ENCODE results near the gene TMEM163.

Gene TMEM163

DNA sequence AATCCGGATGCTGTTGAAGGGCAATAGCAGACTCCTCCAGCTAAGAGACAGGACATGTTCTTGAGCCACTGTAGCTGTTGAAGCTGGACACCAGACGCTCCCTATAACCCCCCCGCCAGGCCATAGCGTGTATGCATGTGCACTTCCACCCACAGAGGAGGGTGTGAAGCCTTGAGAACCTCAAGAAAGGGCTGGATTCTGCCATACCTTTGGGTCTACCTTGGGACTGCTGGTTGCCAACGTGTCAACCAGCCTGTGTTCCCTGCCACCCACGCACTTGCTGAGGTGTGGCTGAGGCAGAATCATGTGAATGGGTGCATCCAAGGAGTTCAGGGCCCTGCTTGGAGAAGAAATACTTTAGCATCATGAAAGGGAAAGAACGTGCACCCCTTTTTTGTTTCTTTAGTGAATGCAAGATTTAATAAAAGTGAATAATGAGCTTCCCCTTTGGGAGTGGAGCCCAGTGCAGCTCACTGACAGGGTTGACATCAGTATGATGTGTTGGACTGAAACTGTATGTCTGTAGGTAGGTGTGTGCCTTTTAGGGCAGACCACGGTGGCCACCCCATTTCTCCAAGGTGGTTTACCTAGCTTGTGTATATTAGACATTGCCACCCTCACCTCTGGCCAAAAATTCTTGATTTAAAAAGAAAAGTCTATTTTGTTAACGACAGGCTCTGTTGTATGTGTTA is 266.6 kb downstream of the TMEM163 start:
- no peak for FAIRE-seq

DNA sequence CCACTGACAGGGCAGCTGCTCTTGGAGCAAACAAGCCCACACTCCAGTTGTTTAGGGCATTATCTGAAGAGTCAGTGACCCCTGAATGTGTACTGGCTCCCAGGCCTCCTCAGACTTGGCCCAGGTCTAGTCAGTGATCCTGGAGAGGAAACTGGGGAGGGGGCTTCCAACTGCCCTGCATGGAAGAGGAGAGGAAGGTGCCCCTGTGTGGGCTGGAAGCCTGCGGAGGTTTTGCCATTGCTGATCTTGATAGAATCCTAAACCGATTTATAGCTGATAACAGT is 267.5 kb downstream of the TMEM163 start:
- FAIRE-seq: no peak

DNA sequence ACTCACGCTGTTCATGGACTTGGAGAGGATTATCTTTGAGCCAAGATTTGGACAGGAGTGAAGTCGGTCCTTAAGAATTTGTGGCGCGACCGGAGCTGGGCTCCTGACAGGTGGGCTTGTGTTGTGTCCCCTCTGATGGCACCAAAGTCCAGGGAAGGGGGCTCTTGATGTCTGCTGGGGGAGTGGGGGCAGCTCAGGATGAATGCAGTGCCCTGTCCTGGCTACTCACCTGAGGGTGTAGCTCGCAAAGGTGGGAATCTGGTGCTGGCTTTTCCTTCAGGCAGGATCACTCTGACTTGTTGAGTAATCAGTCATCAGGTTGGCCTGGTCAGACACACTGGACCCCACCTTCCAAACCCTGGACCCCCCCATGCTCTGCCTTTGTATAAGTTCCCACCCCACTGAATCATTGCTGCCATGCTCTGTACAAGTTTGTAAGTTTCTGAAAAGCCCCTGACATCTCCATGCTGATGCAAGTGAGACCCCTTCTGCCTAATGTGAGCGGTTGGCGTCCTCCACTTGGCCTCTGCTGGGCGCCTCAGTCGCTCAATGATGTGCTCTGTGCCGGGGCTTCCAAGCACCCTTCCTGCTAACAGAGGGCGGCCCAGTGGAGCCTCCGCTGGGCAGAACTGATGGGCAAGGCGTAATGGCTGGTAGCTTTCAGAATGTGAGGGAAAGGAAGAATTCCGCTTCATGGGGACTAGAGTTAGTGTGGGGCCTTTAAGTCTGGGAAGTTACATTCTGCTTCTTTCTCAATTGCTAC is 268.9 kb downstream of the TMEM163 start:
- no peak for FAIRE-seq

DNA sequence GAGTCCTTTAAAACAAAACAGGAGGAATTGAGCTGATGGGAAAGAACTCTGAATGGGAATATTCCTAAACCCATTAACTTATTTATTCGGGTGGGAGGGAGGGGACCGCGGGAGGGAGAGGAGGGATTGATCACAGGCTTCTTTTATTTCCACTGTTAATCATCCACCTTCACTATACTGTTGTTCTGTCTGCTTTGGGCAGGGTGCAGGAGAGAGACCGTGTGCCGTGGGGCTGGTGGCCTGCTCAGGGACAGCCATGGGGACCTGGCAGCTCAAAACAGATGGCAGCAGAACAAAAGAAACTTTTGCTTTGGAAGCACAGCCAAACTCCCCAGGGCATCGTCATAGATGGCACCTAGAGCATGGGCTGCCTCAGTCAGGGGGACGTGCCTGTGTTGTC is 269.6 kb downstream of the TMEM163 start:
- no peak for FAIRE-seq

DNA sequence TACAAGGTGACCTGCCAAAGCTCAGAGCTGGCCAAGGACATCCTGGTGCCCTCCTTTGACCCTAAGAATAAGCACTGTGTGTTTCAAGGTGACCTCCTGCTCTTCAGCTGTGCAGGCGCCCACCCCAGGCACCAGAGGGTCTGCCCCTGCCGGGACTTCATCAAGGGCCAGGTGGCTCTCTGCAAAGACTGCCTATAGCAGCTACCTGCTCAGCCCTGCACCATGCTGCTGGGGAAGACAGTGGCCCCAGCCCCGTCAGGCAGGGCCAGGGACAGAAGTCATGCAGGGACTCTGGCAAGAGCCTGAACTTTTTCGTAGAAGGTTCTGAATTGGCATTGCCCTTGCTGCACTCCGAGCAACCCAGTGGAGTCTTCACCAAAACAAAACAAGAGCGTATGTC is 270.1 kb downstream of the TMEM163 start:
- FAIRE-seq: no peak

DNA sequence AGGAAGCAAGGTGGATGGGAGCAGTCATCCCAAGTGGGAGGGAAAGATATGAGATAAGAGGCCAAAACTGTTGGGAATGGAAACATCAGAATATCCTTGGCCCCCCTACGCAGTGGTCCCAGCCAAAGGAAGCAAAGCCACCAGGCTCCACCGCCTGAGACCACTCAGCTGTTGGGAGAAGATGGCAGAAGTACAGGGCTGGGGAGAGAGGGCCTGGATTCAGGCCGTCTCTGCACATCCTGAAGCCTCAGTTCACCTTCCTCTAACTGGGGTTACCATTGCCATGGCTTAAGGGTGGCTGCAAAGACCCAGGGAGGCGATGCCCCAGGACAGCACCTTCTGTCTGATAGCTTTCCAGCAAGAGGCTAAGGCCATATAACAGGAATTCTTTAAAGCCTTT is 271.1 kb downstream of the TMEM163 start:
- no peak for FAIRE-seq

DNA sequence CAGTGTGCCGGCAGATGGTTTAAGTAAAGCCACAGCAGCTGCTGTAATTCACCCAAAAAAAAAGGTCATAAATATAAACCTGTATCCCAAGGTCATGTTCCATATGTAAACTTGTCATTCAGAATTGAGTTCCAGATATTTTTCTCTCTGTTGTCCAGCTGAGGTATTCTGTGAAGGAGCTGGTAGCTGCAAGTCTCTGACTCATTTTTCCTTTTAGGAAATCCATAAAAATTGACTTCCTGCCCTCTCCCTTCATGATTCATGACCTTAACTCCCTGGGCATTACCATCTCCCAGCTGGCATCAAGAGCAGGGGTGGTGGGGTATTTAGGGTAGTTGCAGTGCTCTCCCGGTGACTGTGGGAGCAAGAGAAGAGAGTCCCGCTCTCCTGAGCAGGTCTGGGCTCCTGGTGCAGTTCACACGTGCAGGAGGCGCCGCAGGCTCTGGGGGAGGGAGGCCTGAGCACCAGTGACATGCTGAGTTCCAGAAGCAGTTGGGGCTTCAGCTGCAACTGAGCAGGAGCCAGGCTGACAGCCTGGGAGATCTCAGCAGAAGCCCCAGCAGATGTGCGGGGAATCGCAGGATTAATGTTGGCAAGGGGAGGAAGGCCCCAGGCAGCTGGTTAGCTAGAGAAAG is 272.3 kb downstream of the TMEM163 start:
- FAIRE-seq: no peak

DNA sequence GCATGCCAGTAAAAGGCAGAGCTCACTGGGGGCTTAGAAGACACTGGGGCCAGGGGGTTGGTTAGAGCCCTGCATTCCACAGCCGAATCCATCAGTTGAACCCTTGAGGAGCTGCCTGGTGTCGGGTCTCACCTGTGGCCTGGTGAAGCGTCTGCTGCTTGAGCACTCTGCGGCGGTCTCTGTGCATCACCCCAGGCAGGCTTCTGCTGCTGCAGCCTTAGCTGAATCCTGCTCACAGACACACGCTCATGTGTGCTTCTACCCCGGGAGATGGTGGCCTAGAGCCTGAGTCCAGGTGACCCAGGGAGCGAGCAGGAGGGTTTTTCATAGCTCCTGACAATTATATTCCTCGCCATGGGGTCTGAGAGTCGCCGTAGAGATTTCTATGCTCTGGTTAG is 272.8 kb downstream of the TMEM163 start:
- FAIRE-seq: no peak

DNA sequence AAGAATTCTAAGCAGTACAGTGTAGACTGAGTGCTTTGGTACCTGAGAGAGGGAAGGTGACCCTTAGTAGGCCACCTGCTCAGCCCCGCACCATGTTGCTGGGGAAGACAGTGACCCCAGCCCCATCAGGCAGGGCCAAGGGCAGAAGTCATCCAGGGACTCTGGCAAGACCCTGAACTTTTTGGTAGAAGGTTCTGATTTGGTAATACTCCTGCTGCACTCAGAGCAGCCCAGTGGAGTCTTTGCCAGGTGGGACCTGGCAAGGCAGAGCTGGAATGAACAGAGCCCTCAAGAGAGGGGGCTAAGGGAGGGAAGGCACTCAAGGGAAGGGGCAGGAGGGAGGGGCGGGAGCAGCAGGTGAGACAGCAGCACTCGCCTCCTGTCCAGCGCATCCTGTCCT is 273.7 kb downstream of the TMEM163 start:
- no peak for FAIRE-seq

DNA sequence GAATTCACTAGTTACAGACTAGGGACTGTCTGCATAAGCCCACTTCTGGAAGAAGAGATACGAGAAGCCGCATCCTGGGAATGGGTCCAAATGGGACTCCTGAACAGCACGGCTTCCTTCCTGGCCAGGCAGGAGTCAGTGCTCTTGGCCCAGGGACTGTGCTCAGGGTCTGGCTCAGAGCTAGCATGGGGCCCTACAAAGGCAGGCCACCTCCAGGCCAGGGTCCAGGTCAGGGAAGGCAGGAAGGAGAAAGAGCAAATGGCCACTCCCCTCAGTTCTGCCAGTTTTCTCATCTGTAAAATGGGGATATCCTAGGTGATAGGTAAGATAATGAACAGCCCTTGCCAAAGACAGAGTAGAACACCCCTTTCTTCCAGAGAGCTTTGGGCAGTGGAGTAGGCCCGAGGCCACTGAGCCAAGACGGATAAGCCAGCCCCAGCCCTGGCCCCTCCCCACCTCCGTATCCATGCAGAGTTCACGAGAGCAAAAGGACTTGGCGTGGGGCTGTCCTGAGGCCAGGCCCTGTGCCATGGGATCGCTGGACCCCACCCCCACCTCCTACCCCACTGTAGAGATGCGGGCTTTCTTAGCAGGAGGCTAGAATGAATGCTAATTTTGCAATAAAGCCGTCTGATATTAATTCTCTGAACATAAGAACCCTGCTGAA is 274.9 kb downstream of the TMEM163 start:
- no peak for FAIRE-seq

DNA sequence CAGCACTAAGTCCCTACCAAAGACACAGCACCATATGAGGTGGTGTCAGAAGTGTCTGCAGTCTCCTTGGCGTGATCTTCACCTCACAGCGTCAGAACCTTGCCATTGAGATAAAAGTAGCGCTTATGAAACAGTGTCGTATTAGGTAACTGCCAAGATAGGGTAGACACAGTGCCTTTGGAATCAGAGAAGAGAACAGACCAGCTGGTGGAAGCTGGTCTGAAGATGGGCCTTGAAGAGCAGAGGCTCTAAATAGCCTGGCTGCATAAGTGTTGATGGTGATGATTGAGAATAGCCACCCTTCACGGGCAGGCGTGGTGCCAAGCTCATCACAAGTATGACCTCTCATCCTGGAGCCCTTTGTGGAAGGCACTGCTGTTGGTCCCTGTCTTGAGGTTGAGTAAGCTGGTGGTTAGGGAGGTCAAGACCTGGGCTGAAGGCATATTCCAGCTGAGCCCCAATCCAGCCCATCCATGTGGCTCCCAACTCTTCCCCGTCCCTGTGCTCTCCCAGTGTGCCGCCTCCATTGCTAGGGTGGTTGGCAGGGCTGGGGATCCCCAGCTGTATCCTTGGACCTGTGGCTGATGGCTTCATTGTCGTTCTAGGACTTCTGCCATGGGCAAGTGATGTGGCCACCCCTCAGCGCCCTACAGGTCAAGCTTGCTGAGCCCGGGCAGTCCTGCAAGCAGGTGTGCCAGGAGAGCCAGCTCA is 277.5 kb downstream of the TMEM163 start:
- no peak for FAIRE-seq

DNA sequence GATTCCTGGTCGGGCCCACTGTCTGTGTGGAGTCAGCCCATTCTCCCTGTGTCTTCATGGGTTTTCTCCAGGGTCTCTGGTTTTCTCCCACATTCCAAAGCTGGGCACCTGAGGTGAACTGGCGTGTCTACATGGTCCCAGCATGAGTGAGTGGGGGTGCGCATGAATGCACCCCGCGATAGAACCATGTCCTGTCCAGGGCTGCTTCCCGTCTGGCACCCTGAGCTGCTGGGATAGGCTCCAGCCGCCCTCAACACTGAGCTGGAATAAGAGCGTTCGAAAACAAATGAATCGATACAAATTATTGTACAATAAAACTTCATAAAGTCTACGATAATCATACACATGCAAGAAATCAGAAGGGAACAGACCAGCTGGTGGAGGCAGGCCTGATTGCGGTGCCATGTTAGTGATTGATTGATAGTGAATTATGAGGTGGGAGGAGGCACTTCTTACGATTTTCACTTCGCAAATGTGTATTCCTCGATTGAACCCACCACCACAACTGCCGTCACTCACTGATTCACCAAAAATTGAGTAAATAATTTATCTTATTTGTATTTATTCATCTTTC is 278.4 kb downstream of the TMEM163 start:
- FAIRE-seq: no peak

DNA sequence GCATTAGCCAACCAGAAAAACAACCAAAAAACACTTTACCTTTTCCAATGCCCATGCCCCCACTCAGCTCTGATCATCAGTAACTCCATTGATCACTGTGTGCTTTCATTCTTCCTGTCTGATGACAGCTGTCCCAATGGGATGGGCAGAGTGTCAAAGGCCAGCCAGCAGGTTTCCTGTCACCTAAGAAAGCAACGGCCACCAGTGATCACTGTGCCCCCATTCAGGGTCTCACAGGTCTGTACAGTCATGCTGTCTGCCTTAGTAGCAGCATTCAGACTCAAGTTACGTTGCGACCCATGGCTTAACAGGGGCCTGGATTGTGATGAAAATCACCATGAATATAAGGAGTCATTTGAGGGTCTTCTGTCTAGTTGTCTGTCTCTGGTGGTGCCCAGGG is 280.4 kb downstream of the TMEM163 start:
- no peak for FAIRE-seq

DNA sequence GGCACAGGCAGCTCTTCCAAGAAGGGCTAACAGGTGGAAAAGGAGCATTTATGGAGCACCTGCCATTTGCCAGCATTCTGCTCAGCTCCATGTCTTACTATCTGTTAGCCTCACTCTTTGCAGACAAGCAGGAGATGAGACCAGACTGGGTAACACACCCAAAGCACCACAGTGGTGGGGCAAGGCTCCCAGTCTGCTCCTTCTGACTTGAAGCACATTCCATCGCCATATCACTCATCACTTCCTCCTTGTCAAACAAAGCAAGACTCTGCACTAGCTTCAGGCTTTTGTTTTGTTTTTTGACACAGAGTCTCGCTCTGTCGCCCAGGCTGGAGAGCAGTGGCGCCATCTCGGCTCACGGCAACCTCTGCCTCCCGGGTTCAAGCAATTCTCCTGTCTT is 282.1 kb downstream of the TMEM163 start:
- FAIRE-seq: no peak

DNA sequence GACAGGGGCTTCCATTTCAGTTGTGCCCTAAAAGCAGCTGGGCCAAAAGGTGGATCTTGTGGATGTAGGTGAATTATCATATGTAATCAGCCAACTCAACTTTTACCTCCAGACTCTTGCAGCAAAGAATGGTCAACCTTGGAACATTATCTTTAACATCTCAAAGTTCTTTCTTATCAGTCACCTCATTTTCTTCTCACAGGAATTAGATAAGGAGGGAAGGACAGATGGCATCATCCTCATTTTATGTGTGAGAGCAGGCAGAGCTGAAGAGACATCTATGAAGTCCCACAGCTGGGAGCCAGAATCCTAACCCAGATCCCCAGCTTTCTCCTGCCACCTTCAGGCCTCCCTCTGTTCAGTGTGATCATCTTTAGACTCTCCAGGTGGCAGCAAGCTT is 282.9 kb downstream of the TMEM163 start:
- no peak for FAIRE-seq

DNA sequence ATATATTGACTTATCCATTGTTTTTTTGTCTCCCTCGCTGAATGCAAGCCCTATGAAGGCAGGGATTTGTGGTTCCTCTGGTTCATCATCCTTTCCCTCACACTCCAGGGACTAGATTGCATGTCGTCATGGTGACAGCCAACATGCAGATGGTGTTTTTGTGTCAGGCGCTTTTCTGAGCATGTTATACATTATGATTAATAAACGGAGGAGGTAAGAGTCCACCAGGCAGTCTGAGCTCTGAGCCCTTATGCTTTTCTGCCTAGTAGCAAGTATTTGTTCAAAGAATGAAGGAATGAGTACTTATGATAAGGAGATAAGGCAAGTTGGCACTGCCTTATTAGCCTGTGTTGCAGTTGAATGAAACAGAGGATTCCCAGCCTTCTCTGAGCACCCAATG is 283.3 kb downstream of the TMEM163 start:
- no peak for FAIRE-seq

DNA sequence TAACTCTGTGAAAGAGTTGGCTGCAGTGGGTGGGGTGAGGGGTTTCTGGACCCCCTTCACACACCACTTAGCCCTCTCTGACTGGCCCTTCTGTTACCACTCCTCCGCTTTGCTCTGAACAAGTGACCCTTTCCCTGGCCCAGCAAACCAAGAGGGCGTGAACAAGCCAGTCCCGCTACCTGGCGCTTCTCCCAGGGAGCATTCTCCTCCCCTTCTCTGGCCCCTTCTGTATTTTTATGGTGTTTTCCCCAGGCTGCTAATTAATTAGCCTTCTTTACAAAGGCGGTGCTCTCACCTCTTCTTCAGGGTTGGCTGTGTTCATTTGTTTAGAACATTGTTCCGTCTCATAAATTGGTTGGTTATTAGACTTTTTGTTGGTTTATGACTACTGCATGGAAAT is 284.8 kb downstream of the TMEM163 start:
- no peak for FAIRE-seq

DNA sequence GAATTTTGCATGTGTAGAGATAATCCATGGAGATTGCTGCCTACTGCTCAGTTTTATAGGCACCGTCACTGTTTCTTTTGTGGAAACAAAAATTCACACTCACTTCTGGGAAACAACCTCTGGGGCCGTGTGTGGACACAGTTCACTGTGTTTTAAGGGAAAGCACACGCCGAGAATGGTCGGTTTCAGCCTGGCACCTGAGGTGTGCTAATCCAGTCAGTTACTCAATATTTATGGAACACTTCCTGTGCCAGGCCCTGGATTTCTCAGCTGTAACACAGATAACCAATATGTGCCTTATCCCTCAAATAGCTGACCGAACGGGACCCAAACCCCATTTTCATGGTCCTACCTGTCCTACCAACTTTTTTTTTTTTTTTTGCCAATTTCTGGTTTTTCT is 285.3 kb downstream of the TMEM163 start:
- FAIRE-seq: no peak

DNA sequence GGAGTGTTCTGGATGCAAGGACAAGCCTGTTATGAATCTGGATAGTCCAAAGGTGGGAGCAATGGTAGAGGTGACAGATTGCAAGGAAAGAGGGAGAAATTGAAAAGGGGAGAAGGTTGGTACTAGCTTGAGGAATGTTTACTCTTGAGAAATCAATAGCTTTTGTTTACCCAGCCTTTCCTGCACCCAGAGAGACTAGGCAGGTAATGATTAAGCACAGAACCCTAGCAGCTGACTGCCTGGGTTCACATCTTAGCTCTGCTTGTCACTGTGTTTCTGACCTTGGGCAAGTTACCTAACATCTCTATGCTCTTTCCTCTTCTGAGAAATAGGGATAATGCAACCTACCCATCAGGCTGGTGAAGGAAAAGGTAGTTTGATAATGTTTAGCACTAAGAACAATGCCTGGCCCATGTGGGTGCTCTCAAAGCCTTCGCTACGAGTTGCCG is 286.3 kb downstream of the TMEM163 start:
- no peak for FAIRE-seq

DNA sequence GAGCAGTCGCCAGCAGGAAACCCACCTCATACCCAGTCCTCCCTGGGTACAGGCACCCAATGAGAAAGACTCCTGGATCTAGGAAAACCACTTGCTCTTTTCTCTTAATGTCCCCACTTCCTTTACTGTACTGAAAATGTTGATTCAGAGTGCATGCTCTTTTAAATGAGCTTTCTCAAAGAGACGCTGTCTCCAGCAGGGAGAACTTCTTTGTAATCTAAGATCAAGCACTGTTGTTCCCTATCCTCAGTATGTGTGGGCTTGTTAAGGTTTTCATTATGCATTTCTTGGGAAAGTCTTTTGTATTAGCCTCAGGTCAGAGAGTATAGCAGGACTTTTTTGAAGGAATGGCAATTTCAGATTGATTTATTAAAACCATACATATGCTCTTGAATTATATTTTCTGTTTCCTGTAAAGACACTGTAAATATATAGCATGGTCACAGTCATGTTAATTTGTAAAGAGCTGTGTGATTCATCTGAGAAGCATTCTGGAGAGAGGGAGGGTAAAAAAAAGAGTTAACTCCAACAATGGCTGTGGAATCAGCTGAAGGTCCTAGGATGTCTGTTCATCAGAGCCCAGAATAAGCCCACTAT is 286.9 kb downstream of the TMEM163 start:
- FAIRE-seq: no peak

DNA sequence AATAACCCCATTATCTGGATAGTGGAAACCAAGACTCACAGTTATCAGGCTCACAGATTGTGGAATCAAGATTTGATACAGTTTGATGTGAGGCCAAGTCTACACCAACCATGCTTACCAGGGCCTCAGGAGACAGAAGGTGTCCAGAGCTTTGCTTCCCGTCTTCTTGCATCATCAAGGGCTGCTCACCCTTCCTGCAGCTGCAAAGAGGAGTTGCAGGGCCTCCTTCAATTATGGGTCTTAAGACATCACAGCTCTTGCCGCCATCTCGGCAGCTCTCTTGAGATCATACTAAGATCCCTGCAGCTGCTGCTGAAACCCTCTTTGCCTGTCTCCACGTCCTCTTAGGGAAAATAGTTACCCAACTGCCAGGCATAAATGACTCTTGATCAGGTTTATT is 288.9 kb downstream of the TMEM163 start:
- FAIRE-seq: no peak

DNA sequence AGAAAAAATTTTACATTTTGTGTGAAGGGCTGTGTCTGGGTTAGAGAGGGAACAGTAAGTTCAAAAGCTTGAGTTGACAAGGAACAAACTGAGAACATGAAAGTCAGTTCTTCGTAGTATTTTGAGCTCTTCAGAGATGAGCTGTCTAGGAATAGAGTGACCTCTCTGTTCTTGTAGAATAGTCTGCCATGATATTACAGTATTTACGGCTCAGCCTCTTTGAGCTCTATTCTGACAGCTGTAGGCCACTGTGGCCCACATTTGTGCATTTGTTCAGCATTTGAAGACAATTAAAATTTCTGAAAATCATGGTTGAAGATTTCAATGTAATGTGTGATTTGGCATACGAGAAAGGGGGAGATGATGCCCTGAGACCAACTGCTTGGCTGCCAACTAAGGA is 292.1 kb downstream of the TMEM163 start:
- no peak for FAIRE-seq

Measured in colon (tissue), 2 donors.